ENCODE measurements around the gene PFDN4.

Gene PFDN4

DNA sequence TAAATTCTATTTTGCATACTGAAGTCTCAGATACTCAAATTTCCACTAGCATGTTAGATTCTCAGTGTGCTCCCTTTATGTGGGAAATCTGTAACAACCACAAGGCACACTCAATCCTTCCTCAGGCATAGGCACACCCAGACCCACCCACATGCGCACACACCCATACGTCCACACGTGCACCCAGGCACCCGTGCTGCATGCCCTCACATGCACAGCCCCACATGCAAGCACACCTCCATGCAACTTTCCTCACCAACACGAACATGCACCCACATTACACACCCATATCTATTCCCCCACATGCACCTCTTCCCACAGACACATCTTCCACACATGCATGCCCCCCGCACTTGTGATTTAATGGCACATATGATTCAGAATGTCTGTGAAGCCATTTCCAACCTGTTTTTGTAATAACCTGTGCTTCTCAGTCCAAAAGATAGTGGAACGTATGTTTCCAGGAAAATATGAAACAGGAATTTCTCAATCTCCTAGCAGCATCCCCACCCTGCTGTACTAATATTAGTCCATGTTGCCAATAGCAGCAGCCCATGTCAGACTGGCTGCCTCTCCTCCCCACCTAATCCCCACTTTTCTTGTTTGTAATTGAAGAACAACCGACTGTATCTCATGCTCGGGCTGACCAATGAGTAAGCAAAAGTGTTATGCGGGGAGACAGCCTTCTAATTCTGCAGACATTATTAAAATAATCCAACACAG lies 22.8 kb upstream of the PFDN4 start:
- TF ChIP-seq, protein P1, sequence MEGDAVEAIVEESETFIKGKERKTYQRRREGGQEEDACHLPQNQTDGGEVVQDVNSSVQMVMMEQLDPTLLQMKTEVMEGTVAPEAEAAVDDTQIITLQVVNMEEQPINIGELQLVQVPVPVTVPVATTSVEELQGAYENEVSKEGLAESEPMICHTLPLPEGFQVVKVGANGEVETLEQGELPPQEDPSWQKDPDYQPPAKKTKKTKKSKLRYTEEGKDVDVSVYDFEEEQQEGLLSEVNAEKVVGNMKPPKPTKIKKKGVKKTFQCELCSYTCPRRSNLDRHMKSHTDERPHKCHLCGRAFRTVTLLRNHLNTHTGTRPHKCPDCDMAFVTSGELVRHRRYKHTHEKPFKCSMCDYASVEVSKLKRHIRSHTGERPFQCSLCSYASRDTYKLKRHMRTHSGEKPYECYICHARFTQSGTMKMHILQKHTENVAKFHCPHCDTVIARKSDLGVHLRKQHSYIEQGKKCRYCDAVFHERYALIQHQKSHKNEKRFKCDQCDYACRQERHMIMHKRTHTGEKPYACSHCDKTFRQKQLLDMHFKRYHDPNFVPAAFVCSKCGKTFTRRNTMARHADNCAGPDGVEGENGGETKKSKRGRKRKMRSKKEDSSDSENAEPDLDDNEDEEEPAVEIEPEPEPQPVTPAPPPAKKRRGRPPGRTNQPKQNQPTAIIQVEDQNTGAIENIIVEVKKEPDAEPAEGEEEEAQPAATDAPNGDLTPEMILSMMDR (IDR thresholded peaks at IDR 0.05; ENCODE audit: low read depth, low read length, missing control alignments): no peak
- no peak overlapping the region for H3K4me3 ChIP-seq (replicated peaks; ENCODE audit: low read depth, low read length)
- no peak for DNase-seq (ENCODE audit: extremely low read depth, low read depth)

DNA sequence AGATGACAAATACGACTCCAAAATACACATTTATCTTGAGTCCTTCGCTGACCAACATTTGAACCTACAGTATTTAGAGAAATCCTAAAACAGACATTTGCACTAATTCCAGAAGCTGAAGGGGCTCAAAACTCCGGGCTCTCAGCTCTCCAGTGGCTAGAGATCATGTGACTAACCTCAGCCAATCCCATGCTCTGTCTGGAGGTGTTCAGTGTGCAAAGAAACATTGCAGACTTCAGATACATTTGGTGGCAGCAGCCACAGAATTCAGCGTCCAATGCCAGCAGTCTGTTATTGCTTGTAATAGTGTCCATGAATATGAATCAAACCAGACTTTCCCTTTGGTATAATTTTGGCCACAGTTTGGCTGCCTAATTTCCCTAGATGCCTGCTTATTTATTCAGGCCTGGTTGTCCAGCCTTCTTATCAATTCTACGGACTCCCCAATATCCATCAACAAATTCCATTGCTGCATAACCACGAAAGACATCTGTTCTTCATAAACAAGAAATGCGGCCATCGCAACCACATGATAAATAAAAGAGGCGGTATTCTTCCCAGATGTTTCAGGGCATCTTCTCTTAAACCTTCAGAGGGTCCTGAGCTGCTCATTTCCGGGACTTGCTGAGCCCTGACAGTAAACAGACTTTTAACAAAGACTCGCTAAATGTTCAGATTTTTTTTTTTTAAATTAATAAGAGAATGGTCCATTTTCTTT lies 19.6 kb upstream of the PFDN4 start:
- TF ChIP-seq, protein P1 (IDR thresholded peaks at IDR 0.05; ENCODE audit: low read depth, low read length, missing control alignments): no peak
- peak; percentile 70 for DNase-seq (ENCODE audit: extremely low read depth, low read depth)
- no peak overlapping the region for H3K4me3 ChIP-seq (replicated peaks; ENCODE audit: low read depth, low read length)

DNA sequence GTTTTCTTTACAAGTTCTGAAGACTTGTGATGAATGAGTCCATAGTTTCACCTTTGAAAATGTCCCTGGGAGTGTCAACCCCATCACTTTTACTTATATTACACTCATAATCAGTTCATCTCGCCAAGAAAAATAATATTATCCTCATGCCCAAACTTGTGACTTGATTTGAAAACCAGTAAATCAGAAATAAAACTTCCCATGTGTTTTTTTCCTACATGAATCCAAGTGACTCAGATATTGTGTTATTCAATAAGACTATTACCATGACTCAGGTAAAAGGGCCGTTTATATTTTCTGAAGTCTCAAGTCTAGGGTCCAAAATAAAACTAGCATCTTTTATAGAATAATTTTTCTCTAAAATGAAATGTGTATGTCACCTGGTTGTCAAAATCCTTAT lies 18.3 kb upstream of the PFDN4 start:
- peak; percentile 46 for DNase-seq (ENCODE audit: extremely low read depth, low read depth)
- H3K4me3 ChIP-seq (replicated peaks; ENCODE audit: low read depth, low read length): no peak overlapping the region
- TF ChIP-seq, protein P1 (IDR thresholded peaks at IDR 0.05; ENCODE audit: low read depth, low read length, missing control alignments): no peak

DNA sequence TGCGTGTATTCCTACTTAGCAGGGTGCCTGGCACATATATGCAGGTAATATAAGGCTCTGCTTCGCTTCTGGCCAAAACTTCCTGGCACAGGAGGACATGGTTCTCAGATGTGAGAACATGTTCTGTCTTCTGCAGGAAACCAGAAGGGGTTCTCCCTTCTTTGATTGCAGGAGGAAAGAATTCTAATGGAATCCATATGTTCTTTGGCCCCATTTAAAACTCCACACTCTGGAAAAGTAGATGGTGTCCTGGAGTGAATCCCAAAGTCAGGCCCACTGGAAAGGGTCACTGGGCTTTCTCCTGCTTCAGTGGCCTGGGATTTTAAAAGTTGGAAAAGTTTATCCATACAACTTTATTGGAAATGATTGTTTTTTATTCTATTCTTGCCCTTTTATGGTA lies 17.7 kb upstream of the PFDN4 start:
- TF ChIP-seq, protein P1 (IDR thresholded peaks at IDR 0.05; ENCODE audit: low read depth, low read length, missing control alignments): no peak
- no peak overlapping the region for H3K4me3 ChIP-seq (replicated peaks; ENCODE audit: low read depth, low read length)
- DNase-seq (ENCODE audit: extremely low read depth, low read depth): peak; percentile 60

DNA sequence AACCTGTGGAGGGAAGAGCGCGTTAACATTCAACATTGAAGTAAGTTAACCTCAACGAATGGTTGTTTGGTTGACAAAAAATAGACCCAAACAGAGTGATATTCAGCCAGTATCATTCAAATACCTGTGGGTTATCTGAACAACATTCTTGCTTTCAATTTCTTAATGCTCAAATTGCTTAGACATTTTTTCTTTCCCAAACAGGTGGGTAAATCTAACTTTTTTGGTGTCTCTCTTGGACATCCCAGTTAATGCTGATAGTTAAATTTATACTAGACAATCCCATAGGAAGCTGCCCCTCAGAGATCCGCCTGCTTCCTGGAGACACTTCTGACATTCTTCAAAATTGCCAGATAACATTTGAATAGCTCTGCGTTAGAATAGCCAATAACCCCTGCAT lies 14.1 kb upstream of the PFDN4 start:
- H3K4me3 ChIP-seq (replicated peaks; ENCODE audit: low read depth, low read length): no peak overlapping the region
- TF ChIP-seq, protein P1 (IDR thresholded peaks at IDR 0.05; ENCODE audit: low read depth, low read length, missing control alignments): no peak
- DNase-seq (ENCODE audit: extremely low read depth, low read depth): no peak

DNA sequence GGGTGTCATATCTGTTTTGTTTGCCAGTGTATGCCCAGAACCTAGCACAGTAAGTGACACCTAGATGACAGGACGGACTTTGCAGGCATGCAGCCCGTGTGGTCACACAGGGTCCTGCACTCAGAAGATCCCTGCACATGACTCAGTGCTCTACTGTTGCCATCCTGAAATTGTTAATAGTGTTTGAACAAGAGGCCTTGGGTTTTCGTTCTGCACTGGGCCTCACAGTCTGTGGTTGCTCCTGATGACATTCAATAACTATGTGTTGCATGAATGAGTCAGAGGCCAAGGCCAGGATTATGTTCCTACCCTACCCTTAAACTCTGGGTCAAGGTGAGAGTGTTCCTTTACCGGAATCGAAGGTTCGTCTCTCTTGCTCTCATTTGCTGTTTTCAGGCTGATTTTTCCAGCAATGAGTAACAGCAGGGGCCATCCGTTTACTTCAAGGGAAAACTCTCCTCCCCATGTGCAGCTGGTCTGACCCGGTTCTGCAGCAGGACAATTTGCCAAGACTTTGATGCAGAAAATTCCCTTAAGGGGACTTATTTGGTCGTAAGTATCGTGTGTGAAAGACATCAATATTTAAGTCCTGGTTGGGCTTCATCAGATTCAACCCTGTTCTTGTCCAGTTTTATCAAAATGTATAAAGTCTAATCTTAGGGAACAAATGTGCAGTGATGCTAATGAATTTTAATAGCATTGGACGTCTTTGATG lies 13.0 kb upstream of the PFDN4 start:
- TF ChIP-seq, protein P1 (IDR thresholded peaks at IDR 0.05; ENCODE audit: low read depth, low read length, missing control alignments): peak; percentile 14
- DNase-seq (ENCODE audit: extremely low read depth, low read depth): no peak
- no peak overlapping the region for H3K4me3 ChIP-seq (replicated peaks; ENCODE audit: low read depth, low read length)

Measured in HFF-Myc (cell line).